Peyer's patch (tissue), 4 donors: Measurements from ENCODE around the gene PCSK1. TPM values are rescaled to one million over a fixed set of nuclear protein-coding genes. Genes with fewer than 3 reads are reported as not detected.

ENCODE experiments used
- DNase-seq, 3 donors: peaks; one replicate each; pipeline ENCODE4 v3.0.0-alpha.2; 2017 to 2019
- H3K27ac ChIP-seq, 4 donors: fragments of 200-600 bp; sonication (generic); one replicate each; pipeline ENCODE4 v1.5.1; 2016 to 2019
- H3K27me3 ChIP-seq, 2 donors: fragments of 200-600 bp; sonication (generic); one replicate each; pipeline ENCODE4 v1.5.1; 2019
- H3K36me3 ChIP-seq, 3 donors: fragments of 200-600 bp; sonication (generic); one replicate each; pipeline ENCODE4 v1.5.1; 2016 to 2019
- H3K4me1 ChIP-seq, 4 donors: fragments of 200-600 bp; sonication (generic); one replicate each; pipeline ENCODE4 v1.5.1; 2016 to 2019
- H3K4me3 ChIP-seq, 4 donors: fragments of 200-600 bp; sonication (generic); 1 replicate in 3 of 4; 2 replicates in 1 of 4; pipeline ENCODE4 v1.5.1; 2016 to 2019; ENCODE audit warnings: mild to moderate bottlenecking in 1 of 4
- H3K9me3 ChIP-seq, 4 donors: fragments of 200-600 bp; sonication (generic); one replicate each; pipeline ENCODE4 v1.5.1; 2016 to 2019; ENCODE audit warnings: mild to moderate bottlenecking in 1 of 4
- CTCF ChIP-seq, 6 experiments: fragments of 450-650 bp in 4 of 6; fragments of 200-600 bp in 2 of 6; sonication (generic) in 1 of 6; IDR thresholded peaks; one replicate each; pipeline ENCODE4 v1.5.1; 2017 to 2019; ENCODE audit warnings: antibody characterized with exemption in 6 of 6, mild to moderate bottlenecking in 3 of 6, moderate library complexity in 1 of 6
- POLR2A ChIP-seq, 2 donors: fragments of 450-650 bp; IDR thresholded peaks; one replicate each; pipeline ENCODE4 v1.5.1; 2017; ENCODE audit warnings: antibody characterized with exemption in 2 of 2, mild to moderate bottlenecking in 2 of 2, moderate library complexity in 2 of 2
- total RNA-seq, 4 donors: library from RNA; depleted of rRNA; stranded (reverse); fragments of >200 nt; gene quantifications; one replicate each; pipeline ENCODE4 v1.1.0, GENCODE V29; 2016

Gene PCSK1
- total RNA-seq, 4 donors from 2014 or later = 3.3 to 6.6 (median 4.2) TPM

DNA sequence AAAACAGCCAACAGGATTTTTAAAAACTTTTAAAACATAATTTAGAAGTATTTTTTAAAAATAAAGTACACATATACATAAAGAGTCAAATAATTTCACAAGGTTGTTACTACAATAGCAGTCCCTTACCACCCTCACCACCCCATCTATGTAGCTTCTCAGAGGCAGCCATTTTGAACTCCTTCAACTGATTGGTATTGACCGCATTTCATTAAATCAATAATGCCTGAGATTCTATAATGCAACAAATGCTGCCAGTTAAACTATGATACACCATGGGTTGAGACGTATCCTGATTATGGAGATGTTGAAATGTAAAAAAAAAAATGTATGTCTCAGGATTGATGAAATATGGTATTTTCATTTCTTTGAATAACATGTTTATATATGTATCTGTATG lies 78.8 kb downstream of the PCSK1 start:
- H3K27ac ChIP-seq = no peak overlapping the region
- H3K36me3 ChIP-seq = no peaks in the 10 kb centered on the region
- TF ChIP-seq POLR2A (IDR thresholded peaks at IDR 0.05) (no peak), CTCF (IDR thresholded peaks at IDR 0.05) (no peak)
- H3K4me3 ChIP-seq = no peak overlapping the region
- no peaks in the 10 kb centered on the region for H3K9me3 ChIP-seq
- H3K27me3 ChIP-seq = no peaks in the 10 kb centered on the region
- no peaks in the 10 kb centered on the region for H3K4me1 ChIP-seq
- no peak for DNase-seq

DNA sequence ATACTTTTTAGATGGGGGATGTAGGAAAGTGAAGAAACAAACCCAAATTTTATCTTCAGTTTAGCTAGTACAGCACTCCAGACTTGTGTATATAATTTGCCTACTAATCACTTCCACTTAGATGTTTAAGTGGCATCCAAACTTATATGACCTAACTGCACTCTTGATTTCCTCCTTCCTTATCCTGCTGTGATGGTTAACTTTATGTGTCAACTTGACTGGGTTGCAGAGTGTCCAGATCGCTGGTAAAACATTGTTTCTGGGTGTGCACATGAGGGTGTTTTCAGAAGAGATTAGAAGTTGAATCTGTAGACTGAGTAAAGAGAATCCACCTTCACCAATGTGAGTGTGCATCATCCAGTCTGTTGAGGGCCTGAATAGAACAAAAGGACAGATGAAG lies 79.8 kb downstream of the PCSK1 start:
- no peaks in the 10 kb centered on the region for H3K4me1 ChIP-seq
- no peak overlapping the region for H3K27ac ChIP-seq
- no peak overlapping the region for H3K4me3 ChIP-seq
- no peak for TF ChIP-seq POLR2A (IDR thresholded peaks at IDR 0.05)
- TF ChIP-seq CTCF (IDR thresholded peaks at IDR 0.05) = no peak
- H3K36me3 ChIP-seq = no peaks in the 10 kb centered on the region
- no peaks in the 10 kb centered on the region for H3K27me3 ChIP-seq
- no peak for DNase-seq
- no peaks in the 10 kb centered on the region for H3K9me3 ChIP-seq

GRCh38 chr5:96350678-96351077 lies 82.4 kb downstream of the PCSK1 start:
- DNase-seq = no peak
- Histone ChIP-seq H3K27ac (no peak overlapping the region), H3K4me1 (no peaks in the 10 kb centered on the region), H3K27me3 (no peaks in the 10 kb centered on the region), H3K36me3 (no peaks in the 10 kb centered on the region), H3K4me3 (no peak overlapping the region), H3K9me3 (no peaks in the 10 kb centered on the region)
- TF ChIP-seq POLR2A (IDR thresholded peaks at IDR 0.05) (no peak), CTCF (IDR thresholded peaks at IDR 0.05) (no peak)

DNA sequence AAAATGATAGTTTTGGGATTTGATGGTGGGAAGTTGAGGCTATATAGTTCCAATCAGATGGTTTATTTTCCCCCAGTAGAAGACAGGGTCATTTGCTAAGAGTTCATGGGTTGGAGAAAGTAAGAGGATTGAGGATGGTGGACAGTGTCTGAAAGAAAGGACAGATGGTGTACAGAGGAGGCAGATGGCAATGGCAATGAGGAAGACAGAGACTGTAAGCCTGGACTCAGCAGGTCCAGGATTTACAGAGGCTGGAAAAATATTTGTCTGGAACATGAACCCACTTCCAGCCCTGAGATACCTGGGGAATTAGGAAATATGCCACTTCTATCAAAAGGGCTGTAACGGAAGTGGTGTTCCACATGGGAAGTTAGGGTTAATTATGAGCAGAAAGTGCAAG lies 84.5 kb downstream of the PCSK1 start:
- no peak for DNase-seq
- TF ChIP-seq CTCF (IDR thresholded peaks at IDR 0.05) = no peak
- TF ChIP-seq POLR2A (IDR thresholded peaks at IDR 0.05) = no peak
- no peak overlapping the region for H3K27ac ChIP-seq

DNA sequence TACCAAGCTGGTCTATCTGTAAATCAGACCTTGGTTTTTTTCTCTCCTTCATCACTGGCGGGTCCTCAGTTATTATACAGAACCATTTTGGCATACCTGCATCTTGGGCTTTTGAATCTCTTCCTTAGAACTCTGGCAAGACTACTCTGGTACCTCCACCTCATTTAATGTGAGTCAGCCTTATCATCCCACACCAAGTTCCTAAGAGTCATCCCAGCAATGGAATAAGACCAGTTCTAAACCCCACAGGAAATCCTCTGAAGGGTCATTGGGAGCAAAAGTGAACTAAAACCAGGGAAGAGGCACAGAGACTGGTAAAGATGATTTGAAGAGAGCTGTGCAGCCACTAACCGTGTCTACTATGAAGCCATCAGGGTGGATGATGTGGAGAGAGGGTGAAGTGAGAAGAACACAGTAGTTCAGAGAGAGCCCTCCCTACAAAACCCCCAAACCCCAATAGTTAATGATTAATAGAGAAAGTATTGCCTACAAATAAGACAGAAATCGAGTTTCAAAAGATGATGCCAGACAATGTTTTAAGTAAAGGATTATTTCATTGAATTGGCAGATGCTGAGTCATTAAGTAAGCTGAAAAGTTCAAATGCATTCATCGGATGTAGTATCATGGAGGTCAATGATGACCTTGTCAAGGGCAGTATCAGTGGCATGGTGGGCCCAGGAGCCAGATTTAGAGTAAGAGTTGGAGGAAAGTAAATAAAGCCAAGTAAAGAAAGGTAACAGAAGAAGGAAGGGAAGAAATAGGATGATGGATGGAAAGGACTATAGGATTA lies 85.4 kb downstream of the PCSK1 start:
- Histone ChIP-seq H3K27ac (no peak overlapping the region), H3K4me3 (no peak overlapping the region), H3K9me3 (no peaks in the 10 kb centered on the region), H3K4me1 (no peaks in the 10 kb centered on the region), H3K36me3 (no peaks in the 10 kb centered on the region), H3K27me3 (no peaks in the 10 kb centered on the region)
- no peak for DNase-seq
- TF ChIP-seq CTCF (IDR thresholded peaks at IDR 0.05) (no peak), POLR2A (IDR thresholded peaks at IDR 0.05) (no peak)

More for the DNA sequence above, 84.5 kb downstream of the PCSK1 start:
- H3K4me3 ChIP-seq = no peak overlapping the region
- no peaks in the 10 kb centered on the region for H3K4me1 ChIP-seq
- H3K36me3 ChIP-seq = no peaks in the 10 kb centered on the region
- no peaks in the 10 kb centered on the region for H3K9me3 ChIP-seq
- no peaks in the 10 kb centered on the region for H3K27me3 ChIP-seq
